IPS DF 19.7 (cell line): Measurements from ENCODE around the gene ZNF532.
"Not testable (repeated sequence)": the region's sequence is repeated elsewhere in the genome, so short reads cannot be mapped to it uniquely, and the experiment has no call there.

Experiments
- DNase-seq: peaks from one replicate; pipeline ENCODE4 v3.0.0-alpha.2; 2013; ENCODE audit warnings: low read depth, low spot score

Gene ZNF532

GRCh38 chr18:59006461-59007067 is 141.9 kb downstream of the ZNF532 start:
- no peak for DNase-seq

- peak; percentile 33 for DNase-seq
Measured at GRCh38 chr18:59008302-59008974, 143.8 kb downstream of the ZNF532 start.

DNA sequence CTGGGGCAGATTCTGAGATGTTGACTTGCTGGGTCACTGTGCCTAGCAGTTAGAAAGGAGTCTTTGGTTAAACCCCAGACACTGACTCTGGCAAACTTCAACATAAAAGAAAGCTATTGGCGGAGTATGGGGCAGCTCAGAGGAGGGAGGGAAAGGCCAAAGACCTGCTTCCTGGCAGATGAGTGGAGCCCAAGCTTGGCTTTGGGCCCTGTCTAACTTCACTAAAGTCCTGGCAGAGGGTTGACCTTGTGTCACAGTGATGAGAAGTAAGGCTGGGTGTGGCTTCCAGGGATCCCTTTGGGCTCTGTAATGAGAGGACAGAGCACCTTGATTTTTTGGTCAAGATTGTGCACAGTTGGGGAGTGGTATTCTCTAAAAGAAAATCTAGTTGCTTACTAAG is 145.2 kb downstream of the ZNF532 start:
- no peak for DNase-seq

DNA sequence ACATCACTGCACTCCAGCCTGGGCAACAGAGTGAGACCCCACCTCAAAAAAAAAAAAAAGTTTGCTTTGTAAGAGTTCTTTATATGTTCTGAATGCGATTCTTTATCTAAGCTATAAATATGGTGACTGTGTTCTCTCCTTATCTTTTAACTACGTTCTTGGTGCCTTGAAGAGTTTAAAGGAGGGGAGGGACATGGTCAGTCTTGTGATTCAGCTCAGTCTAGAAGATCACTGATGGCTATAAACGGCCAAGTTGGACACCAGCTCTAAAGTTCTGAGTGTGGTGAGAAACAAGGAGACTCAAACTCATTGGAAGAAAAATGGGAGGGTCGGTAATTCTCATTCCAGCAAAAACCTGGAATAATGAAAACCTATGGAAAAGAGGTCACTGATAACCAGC is 146.6 kb downstream of the ZNF532 start:
- DNase-seq, result no peak

DNA sequence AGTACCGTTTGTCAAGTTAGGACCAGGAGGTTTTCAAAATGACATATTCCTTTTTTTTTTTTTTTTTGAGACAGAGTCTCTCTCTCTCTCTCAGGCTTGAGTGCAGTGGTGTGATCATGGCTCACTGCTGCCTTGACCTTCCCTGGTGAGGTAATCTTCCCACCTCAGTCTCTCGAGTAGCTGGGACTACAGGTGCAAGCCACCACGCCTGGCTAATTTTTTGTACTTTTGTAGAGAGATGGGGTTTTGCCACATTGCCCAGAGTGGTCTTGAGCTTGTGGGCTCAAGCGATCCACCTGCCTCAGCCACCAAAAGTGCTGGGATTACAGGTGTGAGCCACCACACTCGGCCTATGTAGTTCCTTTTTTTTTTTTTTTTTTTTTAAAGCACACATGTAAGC is 147.1 kb downstream of the ZNF532 start:
- no peak for DNase-seq

GRCh38 chr18:59012815-59013705 is 148.4 kb downstream of the ZNF532 start:
- no peak for DNase-seq

- no peak for DNase-seq
Measured at GRCh38 chr18:59013744-59014143, 149.1 kb downstream of the ZNF532 start.

- DNase-seq, result no peak
Measured at GRCh38 chr18:59015531-59016152, 151.0 kb downstream of the ZNF532 start.

DNA sequence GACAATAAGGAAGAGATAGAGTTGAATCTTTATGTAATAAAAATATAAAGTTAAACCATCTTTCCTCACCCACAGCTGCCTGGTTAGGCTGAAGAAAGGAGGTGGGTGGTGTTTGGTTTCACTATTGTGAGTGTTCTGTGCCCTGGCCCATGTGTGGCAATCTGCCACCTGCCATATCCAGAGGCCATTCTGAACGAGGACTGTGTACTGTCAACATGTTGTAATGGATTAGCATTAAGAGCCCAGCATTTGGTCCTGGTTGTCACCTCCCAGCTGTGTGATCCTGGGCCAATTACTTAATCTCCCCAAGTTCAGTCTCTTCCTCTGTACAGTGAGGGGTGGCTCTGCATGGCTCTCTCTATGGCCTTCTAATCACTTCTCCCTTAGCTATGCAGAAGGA is 156.8 kb downstream of the ZNF532 start:
- no peak for DNase-seq

DNA sequence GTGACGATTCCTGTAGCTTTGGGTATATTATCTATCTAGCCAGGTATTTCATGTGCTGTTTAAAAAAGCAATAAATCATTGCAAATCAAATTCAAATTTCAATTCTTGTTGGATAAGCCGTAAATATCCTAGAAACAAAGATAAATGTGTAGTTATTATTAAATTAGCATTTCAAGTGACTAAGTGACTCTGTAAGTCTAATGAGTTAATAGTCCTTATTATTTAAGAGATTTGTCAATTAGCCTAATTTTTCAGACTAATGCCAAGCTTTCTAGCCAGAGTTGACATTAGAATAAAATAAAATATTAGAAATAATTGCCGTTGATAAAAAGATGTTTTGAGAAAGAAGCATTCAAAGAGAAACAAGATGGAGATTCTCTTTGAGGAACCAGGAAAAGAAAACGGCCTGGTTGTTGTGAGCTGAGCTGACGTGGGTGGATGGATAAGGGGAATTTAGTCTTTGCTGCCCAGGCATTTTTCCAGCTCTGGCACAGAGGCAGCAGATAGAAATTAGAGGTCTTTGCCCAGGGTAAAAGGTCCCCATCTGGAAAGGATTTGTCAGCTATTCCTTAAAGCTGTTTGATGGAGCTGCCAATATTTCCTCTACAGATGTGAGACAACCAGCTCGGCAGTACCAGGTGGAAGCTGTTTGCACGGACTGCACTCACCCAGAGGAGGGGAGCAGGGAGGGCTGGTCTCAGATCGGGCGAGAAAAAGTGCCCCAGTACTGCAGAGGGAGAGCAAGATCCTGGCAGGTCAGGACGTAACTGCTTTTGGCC is 157.7 kb downstream of the ZNF532 start:
- DNase-seq, result no peak

- DNase-seq, result no peak
Measured at GRCh38 chr18:59024829-59025228, 160.2 kb downstream of the ZNF532 start.

GRCh38 chr18:59025532-59025931 is 160.9 kb downstream of the ZNF532 start:
- not testable (repeated sequence) for DNase-seq

DNA sequence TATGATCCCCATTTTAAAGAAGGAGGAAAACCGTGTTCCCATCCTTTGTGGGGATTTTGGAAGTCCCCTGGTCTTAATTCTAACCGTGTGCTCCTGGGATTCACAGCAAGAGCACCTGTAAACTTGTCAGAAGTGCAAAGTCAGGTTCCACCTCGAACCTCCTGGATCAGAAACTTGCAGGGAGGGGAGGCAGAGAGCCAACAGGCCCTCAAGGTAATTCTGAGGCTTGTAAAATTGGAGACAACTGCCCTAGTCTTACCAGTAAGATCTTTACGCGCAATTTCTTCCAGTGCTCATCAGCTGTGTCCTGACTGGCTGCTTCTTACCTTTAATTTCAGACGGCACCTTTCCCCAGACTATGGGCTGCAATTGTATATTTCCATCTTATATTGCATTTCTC is 161.7 kb downstream of the ZNF532 start:
- DNase-seq, result no peak

GRCh38 chr18:59026831-59027410 is 162.2 kb downstream of the ZNF532 start:
- no peak for DNase-seq

- no peak for DNase-seq
Measured at GRCh38 chr18:59029663-59030429, 165.2 kb downstream of the ZNF532 start.

GRCh38 chr18:59032308-59032707 is 167.6 kb downstream of the ZNF532 start:
- no peak for DNase-seq

DNA sequence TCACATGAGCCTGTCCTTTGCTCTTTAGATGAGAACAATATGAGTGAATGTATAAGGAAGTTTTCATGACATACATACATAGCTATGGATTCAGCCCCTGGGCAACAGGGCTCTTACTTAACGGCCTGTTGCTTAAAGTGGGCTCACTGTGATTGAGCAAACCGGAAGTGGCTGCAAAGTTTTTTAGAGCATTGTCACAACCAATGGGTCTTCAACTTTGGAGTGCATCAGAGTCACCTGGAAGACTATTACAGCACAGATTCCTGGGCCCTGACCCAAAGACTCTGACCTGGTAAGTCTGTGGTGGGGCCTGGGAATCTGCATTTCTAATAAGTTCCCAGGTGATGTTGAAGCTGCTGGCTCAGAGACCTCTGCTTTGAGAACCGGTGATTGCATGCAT is 168.7 kb downstream of the ZNF532 start:
- DNase-seq, result no peak

- DNase-seq, result no peak
Measured at GRCh38 chr18:59033974-59034373, 169.3 kb downstream of the ZNF532 start.

GRCh38 chr18:59035591-59035990 is 170.9 kb downstream of the ZNF532 start:
- no peak for DNase-seq
